A204.1 (cell line): ENCODE results near the gene PIM1.
"Not testable (repeated sequence)": the region's sequence is repeated elsewhere in the genome, so short reads cannot be mapped to it uniquely, and the experiment has no call there.

Source experiments
- FAIRE-seq: peaks from 2 replicates; lab custom pipeline; 2012; peaks lifted over from hg19 to GRCh38; lab: Jason Lieb, UNC

Gene PIM1

GRCh38 chr6:37171201-37171969 lies 1.4 kb downstream of the PIM1 start:
- FAIRE-seq = no peak

GRCh38 chr6:37171970-37172812 lies 2.2 kb downstream of the PIM1 start:
- peak; percentile 83 for FAIRE-seq

GRCh38 chr6:37172912-37173492 lies 3.0 kb downstream of the PIM1 start:
- FAIRE-seq = no peak

GRCh38 chr6:37173493-37174195 lies 3.7 kb downstream of the PIM1 start:
- FAIRE-seq = no peak

DNA sequence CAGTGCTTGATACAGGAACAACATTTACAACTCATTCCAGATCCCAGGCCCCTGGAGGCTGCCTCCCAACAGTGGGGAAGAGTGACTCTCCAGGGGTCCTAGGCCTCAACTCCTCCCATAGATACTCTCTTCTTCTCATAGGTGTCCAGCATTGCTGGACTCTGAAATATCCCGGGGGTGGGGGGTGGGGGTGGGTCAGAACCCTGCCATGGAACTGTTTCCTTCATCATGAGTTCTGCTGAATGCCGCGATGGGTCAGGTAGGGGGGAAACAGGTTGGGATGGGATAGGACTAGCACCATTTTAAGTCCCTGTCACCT lies 4.2 kb downstream of the PIM1 start:
- no peak for FAIRE-seq

- FAIRE-seq = no peak
Measured at GRCh38 chr6:37174515-37175331, 4.8 kb downstream of the PIM1 start.

- no peak for FAIRE-seq
Measured at GRCh38 chr6:37175332-37176267, 5.6 kb downstream of the PIM1 start.

GRCh38 chr6:37176268-37177076 lies 6.5 kb downstream of the PIM1 start:
- no peak for FAIRE-seq

- FAIRE-seq = no peak
Measured at GRCh38 chr6:37177077-37177934, 7.4 kb downstream of the PIM1 start.

GRCh38 chr6:37177935-37178517 lies 8.1 kb downstream of the PIM1 start:
- no peak for FAIRE-seq

DNA sequence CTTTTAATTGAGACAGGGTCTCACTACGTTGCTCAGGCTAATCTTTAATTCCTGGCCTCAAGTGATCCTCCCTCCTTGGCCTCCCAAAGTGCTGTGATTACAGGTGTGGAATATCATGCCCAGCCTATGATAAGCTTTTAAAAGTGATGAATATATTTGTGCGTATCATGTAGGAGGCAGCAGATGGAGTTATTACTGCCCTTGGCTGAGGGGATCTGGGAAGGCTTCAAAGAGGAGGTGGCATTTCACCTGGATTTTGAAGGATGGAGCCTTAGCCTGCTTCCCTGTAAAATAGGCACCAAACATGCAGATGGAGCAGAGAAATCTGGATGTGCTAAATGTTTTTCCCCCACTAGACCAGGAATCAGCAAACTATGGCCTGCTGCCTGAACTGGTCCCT lies 10.1 kb downstream of the PIM1 start:
- FAIRE-seq = no peak

DNA sequence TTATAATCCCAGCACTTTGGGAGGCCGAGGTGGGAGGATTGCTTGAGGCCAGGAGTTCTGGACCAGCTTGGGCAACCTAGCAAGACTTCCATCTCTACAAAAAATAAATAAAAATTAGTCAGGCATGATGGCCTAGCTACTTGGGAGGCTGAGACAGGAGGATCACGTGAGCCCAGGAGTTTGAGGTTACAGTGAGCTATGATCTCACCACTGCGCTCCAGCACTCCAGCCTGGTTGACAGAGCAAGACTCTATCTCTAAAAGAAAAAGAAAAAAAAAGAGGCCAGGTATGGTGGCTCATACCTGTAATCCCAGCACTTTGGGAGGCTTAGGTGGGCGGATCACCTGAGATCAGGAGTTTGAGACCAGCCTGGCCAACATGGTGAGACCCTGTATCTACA lies 10.7 kb downstream of the PIM1 start:
- not testable (repeated sequence) for FAIRE-seq

DNA sequence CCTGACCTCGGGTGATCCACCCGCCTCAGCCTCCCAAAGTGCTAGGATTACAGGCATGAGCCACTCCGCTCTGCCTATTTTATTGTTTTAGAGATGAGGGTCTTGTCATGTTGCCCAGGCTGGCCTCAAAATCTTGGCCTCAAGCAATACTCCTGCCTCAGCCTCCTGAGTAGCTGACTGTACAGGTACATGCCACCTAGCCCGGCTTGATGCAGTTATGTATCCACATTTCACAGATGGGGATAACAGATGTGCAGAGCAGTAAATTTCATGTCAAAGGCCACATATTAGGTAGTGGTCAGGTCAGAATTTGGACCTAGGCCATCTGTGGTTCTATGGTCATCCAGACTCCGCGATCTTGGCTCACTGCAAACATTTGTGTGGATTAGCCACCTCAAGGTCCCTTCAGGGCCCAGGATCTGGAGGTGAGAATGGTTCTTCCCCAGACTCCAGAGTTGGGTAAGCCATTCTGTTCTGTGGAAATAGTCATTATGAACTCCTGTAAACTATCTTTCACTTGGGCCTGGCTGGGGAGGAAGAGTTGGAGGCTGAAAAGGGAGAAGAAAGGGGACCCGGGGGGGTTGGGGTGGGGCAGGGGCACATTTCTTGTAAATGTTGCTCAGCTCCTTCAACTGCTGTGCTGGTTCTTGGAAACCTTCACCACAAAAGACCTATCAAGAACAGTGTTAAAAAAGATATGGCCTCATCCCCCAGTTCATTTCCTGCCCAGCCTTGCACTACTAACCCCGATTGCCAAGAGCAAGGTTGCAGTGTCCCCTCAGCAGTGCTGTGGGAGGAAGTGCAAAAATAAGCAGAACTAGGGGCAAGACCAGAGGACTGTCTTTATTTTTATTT lies 13.0 kb downstream of the PIM1 start:
- FAIRE-seq = no peak

- not testable (repeated sequence) for FAIRE-seq
Measured at GRCh38 chr6:37185949-37186720, 16.2 kb downstream of the PIM1 start.

GRCh38 chr6:37187321-37188022 lies 17.5 kb downstream of the PIM1 start:
- FAIRE-seq = no peak

- FAIRE-seq = no peak
Measured at GRCh38 chr6:37188962-37189510, 19.1 kb downstream of the PIM1 start.
